HG02973 (cell line): ENCODE data around the gene ASCC1.

Experiments
- ATAC-seq: cut with Tn5 transposase; IDR thresholded peaks from one replicate; pipeline ENCODE4 v1.9.1; 2021; ENCODE audit warnings: moderate library complexity; ENCODE audit not compliant: unreplicated experiment

ASCC1 gene

DNA sequence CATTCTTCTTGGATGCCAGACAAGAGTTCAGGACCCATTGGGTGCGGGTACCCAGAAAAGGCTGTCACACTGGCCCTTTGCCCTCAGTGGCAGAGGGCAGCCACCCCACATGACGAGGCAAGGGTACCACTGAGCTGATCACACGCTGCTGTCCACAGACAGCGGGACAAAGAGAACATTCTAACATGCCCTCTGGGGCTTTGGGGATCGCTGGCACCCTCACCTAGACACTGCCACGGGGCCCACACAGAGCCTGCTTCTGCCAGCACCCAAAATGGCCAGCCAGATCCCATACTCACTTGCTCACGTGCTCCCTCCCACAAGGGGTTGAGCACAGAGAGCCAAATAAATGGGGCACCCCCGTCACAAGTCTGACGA lies 111.0 kb downstream of the ASCC1 start:
- ATAC-seq = no peak

DNA sequence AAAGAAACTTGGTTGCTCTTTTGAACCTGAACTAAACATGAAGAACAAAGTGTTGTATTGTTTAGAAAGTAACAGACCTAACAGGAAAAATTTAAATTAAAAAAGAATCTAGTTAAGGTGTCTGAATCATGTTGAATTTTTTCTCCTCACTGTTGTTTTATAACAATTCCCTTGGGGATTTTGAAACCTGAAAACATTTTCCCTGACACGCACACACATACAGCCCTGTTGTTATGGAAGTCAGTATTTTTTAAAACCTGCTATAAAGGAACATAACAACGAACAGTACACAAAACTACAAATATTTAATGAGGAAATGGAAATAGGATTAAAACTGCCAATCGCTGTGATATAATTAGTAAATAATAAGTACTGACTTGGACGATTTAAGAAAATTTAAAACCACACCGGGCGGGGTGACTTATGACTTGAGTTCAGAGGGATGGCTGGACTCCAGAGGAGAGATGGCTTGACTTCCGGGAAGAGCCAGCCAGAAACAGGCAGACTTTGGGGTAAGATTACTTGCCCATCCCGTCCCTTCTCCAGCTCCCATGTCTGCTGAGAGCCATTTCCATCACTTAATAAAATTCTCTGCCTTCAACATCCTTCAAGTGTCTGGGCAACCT lies 111.5 kb downstream of the ASCC1 start:
- no peak for ATAC-seq

DNA sequence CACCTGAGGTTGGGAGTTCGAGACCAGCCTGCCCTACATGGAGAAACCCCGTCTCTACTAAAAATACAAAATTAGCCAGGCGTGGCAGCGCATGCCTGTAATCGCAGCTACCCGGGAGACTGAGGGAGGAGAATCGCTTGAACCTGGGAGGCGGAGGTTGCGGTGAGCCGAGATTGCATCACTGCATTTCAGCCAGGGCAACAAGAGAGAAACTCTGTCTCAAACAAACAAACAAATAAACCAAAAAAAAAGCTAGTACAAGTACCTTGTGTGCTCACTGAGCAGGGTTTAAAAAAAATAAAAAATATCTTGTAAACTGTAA lies 116.5 kb downstream of the ASCC1 start:
- no peak for ATAC-seq

GRCh38 chr10:72098836-72099599 lies 117.1 kb downstream of the ASCC1 start:
- no peak for ATAC-seq

DNA sequence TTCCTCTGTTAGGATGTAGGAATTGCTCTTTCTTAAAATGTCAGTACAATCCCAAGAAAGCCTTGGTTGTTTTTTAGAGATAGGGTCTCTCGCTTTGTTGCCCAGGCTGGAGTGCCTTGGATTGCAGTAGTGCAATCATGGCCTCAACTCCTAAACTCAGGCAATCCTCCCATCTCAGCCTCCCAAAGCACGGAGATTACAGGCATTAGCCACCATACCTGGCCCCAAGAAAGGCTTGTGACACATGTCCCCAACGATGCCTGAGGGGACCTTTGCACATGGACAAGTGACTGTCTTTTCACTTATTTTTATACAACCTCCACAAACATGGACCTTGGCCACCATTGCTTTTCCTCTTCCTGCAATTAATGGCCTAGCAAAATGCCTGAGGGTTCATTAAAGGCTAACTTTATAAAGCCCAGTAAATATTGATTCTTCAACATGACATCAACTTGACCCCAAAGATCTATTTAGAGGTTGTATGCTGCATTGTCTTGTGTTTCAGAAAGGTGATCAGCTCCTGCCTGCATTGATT lies 117.7 kb downstream of the ASCC1 start:
- no peak for ATAC-seq

DNA sequence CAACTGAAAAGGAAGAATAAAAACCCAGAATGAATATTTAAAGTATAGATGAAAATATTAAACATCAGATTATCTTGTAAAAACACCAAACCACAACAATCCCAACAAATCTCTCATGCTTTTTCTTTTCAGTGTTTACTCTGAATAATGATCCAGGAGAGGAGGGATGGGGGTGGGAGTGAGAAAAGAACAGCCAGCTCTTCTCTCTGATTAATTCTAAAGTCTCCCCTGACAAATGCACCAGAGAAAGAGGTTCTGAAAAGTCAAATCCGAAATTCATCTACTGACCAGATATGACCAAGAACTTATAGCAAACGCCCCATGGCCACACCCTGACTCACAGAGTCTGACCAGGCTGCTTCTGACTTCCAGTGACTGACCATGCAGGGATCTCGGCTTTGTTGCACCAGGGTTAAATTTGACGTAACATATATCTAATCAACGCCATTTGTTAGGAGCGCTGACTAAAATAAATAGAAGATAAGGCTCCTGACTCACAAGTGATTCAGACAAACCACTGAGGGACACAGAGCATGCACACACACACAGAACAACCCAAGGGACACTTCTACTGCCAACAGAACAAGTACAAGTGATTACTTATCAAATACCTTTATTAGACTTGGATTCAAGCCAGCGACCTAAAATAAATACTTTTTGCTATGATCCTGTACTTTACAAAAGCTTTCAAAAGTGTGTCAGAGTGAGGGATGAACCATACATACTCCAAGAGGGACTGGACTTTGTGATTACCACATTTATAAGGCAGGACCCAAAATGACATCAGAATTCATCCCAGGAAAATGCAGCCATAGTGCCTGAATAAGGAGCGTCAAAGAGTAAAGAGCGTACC lies 118.4 kb downstream of the ASCC1 start:
- no peak for ATAC-seq

- ATAC-seq = no peak
Measured at GRCh38 chr10:72096115-72097000, 119.7 kb downstream of the ASCC1 start.

DNA sequence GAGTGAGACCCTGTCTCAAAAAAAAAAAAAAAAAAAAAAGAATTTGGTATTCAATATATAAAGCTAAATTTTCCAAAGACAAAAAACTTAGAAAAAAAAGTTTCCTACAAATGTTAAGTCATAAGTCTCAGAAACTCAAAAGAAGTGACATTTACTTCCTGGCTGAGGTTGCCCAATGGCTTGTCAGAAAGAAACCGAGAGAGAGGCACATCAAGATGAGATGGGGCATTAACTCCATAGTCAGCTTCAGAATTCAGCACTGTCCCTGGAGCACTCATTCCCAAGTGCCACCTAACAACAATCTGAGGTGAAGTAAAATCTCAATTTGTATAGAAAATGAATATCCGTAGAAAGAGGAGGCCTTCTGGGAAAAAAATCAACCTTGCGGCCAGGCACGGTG lies 120.9 kb downstream of the ASCC1 start:
- ATAC-seq = no peak

GRCh38 chr10:72094574-72094973 lies 121.5 kb downstream of the ASCC1 start:
- ATAC-seq = no peak

DNA sequence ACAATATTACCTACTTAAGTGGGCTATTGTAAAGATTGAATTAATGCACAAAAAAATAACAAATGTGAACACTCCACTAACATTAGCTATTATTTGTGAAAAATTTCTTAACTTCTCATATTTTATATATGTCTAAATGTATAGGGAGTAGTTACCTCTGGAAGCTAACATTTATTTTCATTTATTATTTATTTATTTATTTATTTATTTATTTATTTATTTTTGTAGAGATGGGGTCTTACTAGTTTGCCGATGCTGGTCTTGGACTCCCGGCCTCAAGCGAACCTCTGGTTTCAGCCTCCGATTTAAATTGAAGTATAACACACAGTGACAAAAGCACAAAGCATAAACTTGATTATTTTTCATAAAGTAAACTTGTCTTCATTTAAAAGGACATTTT lies 122.6 kb downstream of the ASCC1 start:
- no peak for ATAC-seq

DNA sequence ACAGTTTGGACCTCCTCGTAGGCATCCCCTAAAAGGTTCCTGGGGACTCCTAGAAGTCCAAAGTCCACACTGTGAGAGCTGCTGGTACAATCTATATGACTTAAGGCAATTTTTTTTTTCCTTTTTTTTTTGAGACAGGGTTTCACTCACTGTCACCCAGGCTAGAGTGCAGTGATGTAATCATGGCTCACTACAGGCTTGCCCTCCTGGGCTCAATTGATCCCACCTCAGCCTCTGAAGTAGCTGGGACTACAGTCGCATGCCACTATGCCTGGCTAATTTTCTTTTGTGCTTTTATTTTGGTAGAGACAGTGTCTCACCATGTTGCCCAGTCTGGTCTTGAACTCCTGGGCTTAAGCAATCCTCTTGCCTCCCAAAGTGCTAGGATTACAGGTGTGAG lies 123.1 kb downstream of the ASCC1 start:
- no peak for ATAC-seq

DNA sequence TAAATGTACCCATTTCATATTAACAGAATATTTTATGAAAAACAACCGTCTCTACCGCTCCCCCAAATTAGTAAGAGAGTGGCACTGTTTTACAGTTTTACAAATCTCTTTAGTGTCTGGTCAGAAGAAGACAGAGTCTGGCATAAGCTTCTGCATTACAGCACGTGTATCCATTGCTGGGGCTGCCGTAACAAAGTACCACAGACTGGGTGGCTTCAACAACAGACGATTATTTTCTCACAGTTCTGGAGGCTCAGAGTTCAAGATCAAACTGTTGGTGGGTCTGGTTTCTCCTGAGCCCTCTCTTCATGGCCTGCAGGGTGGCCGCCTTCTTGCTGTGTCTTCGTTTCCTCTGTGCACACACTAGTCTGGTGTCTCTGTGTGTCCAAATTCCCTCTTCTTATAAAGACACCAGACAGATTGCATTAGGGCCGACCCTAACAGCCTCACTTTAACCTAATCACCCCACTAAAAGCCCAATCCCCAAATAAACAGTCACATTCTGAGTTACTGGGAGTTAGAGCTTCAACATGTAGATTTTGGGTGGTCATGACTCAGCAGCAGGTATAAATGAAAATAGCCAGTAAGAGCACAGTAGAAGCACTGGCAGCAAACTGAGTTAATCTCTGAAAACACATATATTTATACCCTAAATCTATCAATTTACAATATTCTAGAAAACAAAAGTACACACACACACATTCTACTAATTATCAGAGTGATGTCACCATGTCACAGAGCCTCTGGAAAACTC lies 123.7 kb downstream of the ASCC1 start:
- no peak for ATAC-seq

DNA sequence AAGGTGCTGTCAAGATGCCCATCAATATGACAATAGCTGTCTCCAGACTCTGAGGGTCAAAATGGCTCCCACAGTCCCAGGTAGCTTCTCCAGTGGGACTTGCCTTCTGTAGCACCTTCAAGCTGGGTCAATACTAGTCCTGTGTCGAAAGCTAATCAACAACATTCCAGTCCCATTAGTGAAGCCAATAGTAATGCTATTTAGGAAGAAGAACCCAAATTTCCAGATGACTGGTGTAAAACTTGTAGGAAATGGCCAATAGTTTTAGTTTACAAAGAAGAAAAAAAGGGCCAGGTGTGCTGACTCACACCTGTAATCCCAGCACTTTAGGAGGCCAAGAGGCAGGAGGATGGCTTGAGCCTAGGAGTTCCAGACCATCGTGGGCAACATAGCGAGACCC lies 125.8 kb downstream of the ASCC1 start:
- no peak for ATAC-seq

DNA sequence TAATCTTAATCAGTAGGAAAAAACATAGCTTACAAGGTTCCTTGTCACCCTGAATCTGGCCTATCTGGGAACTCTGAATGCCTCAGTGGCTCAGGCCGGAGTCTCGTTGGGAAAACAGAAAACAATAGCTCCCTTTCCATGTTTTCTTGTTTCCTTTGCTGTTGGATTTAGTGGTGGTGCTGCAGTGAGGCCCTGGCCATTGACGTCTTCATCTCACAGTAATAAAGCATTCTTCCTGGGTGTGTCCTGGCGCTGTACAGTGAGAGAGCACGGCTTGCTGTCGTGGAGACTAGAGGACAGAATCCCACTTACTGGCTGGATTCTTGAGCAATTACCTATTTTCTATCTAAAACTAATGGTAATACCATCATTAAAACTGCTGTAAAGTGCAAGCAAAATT lies 126.5 kb downstream of the ASCC1 start:
- ATAC-seq = no peak

DNA sequence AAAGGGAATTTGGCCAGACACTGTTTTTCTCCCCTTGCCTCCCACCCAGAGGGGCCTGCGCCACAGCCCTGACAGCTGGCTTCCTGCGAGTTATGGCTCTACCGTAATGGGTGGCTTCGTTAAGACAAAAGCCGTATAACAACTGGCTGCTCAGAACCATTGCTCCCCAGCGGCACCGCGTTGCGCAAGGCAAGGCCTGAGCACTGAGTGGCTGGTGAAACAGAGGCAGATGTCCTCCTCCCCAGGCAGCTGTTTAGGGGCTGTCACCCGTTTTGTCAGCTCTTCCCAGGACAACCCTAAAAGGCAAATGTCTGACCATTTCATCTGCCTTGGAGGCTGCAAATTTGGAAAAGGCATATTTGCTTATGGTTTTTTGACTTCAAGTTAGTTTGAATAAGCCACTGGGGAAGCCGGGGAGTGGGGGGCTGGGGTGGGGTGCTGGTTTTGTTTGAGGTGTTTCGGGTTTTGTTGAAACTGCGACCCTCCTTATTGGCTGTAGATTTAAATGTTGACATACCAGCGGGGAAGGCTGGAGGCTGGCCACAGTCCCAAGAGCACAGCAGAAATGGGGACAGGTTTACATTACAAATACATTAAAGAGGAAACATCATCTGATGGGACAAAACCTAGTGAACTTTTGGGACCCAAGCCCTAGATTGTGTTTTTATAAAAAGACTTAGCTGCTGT lies 127.0 kb downstream of the ASCC1 start:
- no peak for ATAC-seq

- no peak for ATAC-seq
Measured at GRCh38 chr10:72087969-72088888, 127.8 kb downstream of the ASCC1 start, which contains the start of gene SPOCK2. TSS of gene SPOCK2 (minus strand) at chr10:72088551. CDS start at chr10:72088328, 223 bp downstream.

GRCh38 chr10:72087392-72087968 lies 128.6 kb downstream of the ASCC1 start:
- no peak for ATAC-seq
